ENCODE data around the gene CZIB. TPM values are rescaled to one million over a fixed set of nuclear protein-coding genes. Genes with fewer than 3 reads are reported as not detected.

The CZIB gene
- 79.4 and 79.5 TPM in 2 replicates for total RNA-seq

DNA sequence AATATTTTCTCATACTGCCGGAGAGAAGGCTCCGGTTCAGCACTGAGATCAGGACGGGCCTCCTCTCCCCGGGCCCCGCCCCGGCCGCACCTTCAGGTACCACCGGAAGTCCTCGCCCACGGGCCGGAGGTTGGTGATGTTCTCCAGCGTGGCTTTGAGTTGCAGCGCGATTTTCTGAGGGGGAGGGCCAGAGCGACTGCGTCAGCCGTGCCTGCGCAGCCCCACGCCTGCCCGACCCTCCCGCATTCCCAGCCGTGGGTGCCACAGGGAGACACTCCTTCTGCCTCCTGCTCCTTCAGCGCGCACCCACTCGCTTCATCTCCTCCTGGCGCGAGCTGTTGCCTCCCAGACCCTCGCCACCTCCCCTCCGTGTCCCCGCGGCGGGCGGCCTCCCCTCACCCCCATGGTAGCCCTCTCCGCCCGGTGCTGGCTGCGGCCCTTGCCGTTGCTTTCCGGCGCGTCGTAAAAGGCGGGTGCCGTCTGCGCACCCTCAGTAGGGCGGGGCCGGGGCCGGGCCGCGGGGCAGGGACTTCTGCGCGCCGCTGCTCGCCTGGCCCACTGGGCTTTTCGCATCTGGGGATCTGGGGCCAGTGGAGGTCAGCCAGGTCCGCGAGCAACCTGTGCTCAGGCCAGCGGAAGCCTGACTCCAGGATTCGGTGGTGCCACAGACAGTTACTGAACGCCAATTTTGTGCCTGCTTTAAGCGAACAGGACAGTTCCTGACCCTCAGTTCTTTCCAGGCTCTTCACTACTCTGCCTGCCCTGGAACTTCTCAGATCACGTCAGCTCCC lies at the start of gene CZIB:
Gene CZIB (minus strand): TSS at position 464 of the 791 bp plus-strand sequence. CDS start 59 bp downstream, at position 405.

DNA sequence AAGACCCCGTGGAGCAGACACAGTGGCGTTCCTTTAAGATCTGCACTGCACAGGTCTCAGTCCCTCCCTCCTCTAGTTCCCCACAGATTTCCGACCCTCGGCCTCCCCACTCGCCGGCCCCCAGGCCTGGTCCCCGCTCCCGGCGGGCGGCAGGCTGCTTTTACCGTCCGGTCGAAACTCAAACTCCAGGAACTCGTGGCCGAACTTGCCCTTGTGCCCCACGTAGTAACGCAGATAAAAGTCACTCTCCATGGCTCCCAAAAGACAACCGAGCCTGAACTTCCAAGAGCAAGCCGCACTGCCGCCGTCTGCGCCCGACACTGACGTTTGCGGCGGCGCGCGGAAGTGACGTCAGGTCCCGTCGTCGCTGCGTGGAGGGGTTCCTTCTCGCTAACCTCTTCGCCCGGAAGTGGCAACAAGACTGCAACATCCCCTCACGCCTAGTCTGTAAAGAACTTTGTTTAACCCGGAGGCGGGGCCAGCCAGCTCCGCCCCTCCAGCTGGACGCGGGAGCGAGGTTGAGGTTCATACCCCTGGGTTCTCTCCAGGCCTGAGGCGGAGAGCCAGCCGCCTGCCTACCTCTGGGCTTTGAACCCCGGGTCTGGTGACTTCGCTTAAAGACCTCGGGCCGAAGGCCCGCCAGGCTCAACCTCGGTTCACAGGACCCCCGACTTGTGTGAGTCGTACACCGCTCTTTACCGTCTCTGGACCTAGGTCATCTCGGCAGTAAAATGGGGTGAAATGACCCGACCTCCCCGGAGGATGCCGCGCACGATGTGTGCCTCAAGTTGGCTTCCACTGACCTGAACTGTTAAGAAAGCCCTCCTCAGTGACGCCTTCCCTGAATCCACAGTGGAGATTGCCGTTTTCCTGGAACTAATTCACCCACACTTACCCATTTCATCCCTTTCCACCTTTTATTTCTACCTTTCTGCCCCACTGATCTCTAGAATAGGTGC lies 18.0 kb upstream of the CZIB start, which contains the start of gene MAGOH:
Gene MAGOH (minus strand): TSS at position 322 of the 959 bp plus-strand sequence. CDS start 70 bp downstream, at position 252.

DNA sequence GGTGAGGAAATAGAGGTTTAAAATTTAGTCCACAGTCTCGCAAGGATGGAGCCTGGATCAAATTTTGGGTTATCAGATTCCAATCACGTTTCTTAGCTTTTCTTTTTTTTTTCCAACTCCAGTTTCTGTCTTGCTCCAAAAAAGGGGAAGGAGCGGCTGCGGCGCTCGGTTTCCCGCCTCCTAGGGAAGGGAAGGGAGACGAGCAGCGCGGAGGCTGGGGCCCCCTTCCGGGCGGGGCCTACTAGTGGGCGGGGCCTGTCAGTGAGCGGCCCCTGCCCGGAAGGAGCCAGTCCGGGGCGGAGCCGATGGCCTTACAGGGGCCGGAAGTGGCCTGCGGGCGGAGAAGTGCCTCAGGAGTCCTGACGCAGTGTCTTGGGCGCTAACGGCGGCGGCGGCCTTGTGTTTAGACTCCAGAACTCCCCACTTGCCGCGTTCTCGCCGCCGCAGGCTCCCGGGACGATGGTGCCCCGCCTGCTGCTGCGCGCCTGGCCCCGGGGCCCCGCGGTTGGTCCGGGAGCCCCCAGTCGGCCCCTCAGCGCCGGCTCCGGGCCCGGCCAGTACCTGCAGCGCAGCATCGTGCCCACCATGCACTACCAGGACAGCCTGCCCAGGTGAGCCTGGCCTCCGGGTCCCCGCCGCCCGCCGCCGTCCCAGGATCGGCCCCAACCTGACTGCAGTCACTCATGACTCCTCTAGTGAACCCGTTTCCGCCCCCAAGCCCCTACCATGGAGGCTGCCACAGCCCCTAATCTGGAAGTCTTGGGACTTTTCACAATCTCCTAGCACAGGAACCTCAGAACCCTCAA lies 23.7 kb downstream of the CZIB start, which contains the start of gene CPT2:
Gene CPT2 (plus strand): TSS at position 340 of the 806 bp plus-strand sequence. CDS start 120 bp downstream, at position 460.

Other genes with a start within 250 kb of the CZIB start
- gene PODN, start 158.4 kb downstream of the CZIB start, total RNA-seq: 0.30 and 0.84 TPM in 2 replicates
- not detected in 2 replicates for gene SLC1A7, start 78.0 kb downstream of the CZIB start, total RNA-seq
- 15.8 and 19.7 TPM in 2 replicates for gene CPT2, start 23.8 kb downstream of the CZIB start, total RNA-seq
- 35.0 and 39.5 TPM in 2 replicates for gene MAGOH, start 17.9 kb upstream of the CZIB start, total RNA-seq
- gene LRP8, start 107.4 kb upstream of the CZIB start, total RNA-seq: 20.0 and 22.4 TPM in 2 replicates
- not detected in 2 replicates for gene DMRTB1, start 238.8 kb upstream of the CZIB start, total RNA-seq

All from bronchus fibroblast of lung (primary cell).